Measurements from ENCODE around the gene SPINT2.

SPINT2 gene

GRCh38 chr19:38303517-38304351, 39.4 kb downstream of the SPINT2 start, which contains the start of gene C19orf33:
Gene C19orf33, plus strand, starts transcription at chr19:38304251. Its CDS starts 11 bp downstream, at chr19:38304262.
- DNase-seq, result no peak

- no peak for DNase-seq
These were observed 40.0 kb downstream of the SPINT2 start for GRCh38 chr19:38304352-38304865.

DNA sequence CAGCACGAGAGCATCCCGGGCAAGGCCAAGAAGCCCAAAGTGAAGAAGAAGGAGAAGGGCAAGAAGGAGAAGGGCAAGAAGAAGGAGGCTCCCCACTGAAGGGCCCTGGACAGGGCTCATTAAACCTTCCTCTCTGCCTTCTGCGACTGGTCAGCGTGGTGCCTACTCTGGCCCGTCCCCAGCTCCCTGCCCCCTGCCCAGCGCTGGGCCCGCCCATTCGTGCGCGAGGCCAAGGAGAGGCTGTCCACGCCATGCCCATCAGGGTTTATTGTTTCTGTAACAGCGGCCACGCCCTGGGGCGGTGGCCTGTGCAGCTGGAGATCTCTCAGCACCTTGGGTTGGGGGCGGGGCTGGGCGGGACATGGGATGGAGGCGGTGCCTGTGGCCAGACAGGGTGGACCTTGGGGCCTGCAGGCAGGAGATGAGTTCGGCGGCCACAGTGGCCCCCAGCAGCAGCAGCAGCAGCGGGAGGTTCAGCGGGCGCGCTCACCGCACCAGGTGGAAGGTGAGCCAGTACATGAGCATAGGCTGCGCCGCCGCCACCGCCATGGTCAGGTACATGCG, 40.6 kb downstream of the SPINT2 start:
- no peak for DNase-seq

GRCh38 chr19:38306236-38306635, 41.9 kb downstream of the SPINT2 start:
- DNase-seq, result no peak

DNA sequence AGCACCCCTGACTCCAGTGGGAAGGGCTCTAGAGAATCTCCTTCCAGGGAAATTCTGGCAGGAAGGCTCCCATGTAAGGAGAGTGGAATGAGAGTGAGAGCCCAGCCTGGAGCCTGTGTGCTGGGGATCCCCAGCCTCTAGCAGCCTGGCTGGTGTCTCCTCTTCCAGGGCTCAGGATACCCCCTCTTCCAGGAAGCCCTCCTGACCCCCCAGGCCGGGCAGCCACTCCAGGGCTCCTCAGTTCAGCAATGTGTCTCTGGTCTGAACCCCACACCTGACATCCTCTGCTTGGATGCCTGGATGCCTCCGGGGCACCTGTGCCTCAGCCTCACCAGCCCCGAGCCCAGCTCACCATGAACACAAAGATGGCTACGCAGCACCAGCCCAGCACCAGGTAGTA, 42.7 kb downstream of the SPINT2 start:
- DNase-seq, result no peak

- DNase-seq, result no peak
These were observed 43.2 kb downstream of the SPINT2 start for GRCh38 chr19:38307597-38307996.

- no peak for DNase-seq
These were observed 43.8 kb downstream of the SPINT2 start for GRCh38 chr19:38308006-38308766.

DNA sequence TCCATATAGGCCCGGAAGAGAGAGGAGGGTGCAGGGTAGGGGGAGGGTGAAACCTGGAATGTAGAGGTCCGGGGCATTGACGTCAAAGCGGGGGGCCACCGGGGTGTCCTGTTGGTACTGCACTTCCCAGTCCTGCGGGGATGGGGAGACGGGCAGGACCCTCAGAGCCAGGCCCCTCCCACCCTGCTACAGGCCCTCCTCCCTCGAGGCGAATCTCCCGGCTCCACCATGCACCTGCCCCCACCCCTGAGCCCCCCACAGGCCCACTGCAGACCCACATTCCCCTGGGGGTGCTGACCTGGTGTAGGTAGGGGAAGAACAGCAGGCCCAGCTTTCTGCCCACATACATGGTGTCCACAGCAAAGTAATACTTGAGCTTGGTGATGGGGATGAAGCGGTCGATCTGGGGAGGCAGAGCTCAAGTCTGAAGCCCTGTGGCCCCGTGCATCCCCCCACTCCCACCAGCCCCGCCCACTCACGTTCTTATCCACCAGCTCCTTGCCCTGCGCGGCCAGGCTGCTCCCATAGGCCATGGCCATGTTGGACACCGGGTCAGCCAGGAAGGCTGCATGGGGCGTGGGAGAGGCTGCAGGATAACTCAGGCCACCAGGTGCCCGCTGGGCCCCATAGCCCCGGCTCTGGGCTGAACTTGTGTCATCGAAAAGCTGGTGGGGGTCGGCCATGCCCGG, 44.7 kb downstream of the SPINT2 start:
- no peak for DNase-seq

- DNase-seq, result no peak
These were observed 45.4 kb downstream of the SPINT2 start for GRCh38 chr19:38309615-38310278.

- no peak for DNase-seq
These were observed 45.9 kb downstream of the SPINT2 start for GRCh38 chr19:38310279-38310670.

DNA sequence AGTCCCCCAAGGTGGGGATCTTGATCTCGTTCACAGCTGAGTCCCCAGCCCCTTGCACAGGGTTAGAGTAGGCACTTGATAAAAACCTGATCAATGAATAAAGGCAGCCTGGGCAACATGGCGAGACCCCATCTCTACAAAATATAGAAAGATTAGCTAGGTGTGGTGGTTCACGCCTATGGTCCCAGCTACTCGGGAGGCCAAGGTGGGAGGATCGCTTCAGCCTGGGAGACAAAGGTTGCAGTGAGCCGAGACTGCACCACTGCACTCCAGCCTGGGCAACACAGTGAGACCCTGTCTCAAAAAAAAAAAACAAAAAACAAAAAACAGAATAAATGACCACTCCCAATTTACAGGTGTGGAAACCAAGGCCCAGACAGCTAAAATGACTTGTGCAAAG, 46.6 kb downstream of the SPINT2 start:
- no peak for DNase-seq

DNA sequence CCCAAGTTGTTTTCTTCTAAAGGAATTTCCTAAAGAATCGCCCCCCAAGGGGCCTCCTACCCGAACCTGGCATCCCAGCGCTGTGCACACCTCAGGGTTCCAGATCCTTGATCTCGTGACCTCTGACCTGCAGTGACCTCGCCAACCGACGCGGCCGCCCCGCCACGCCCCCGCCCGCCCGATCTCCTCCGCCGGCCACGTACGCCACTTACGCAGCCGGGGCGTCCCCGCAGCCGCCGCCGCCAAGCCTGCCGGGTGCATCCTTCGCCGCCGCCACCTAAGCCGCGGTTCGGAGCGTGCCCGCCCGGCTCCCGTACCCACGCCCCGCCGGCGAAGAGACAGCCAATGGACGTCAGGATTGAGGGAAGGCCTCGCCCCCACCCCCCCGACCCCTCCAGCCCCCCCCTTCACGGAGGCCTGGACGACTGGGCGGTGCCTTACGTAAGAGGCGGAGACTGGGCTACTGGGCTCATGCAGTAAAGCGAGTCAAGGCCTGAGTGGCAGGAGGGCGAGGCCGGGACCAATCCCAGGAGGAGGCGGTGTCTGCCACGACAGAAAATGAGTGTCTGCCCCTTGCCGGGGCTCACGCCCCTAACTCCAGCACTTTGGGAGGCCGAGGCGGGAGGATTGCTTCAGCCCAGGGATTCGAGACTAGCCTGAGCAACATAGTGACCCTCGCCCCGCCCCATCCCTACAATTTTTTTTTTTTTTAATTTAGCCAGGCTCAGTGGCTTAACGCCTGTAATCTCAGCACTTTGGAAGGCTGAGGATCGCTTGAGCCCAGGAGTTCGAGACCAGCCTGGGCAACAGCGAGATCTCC, 51.5 kb downstream of the SPINT2 start, which contains the start of gene YIF1B:
Gene YIF1B, minus strand, starts transcription at position 291 of the 820 bp plus-strand sequence. Its CDS starts 30 bp downstream, at position 261.
- DNase-seq, result peak; percentile 96

- DNase-seq, result no peak
These were observed 52.2 kb downstream of the SPINT2 start for GRCh38 chr19:38316477-38317067.

- no peak for DNase-seq
These were observed 52.8 kb downstream of the SPINT2 start for GRCh38 chr19:38317104-38317612.

GRCh38 chr19:38318660-38319059, 54.3 kb downstream of the SPINT2 start:
- DNase-seq, result no peak

GRCh38 chr19:38319421-38320258, 55.3 kb downstream of the SPINT2 start, which contains the start of gene KCNK6:
Gene KCNK6, plus strand, starts transcription at chr19:38319845. Its CDS starts 106 bp downstream, at chr19:38319951.
- no peak for DNase-seq

- no peak for DNase-seq
These were observed 56.6 kb downstream of the SPINT2 start for GRCh38 chr19:38320969-38321339.

- no peak for DNase-seq
These were observed 57.3 kb downstream of the SPINT2 start for GRCh38 chr19:38321646-38322196.

- DNase-seq, result no peak
These were observed 58.9 kb downstream of the SPINT2 start for GRCh38 chr19:38323291-38323690.

All from amniotic stem cell (primary cell).